ENCODE results near the gene LEFTY1. TPM values are rescaled to one million over a fixed set of nuclear protein-coding genes. Genes with fewer than 3 reads are reported as not detected.
A peak's percentile ranks its signal among the peaks of the same experiment; 100 is the strongest.
"Not testable (repeated sequence)": the region's sequence is repeated elsewhere in the genome, so short reads cannot be mapped to it uniquely, and the experiment has no call there.

The LEFTY1 gene
- total RNA-seq, 1 experiment from 2014 or later: not detected

DNA sequence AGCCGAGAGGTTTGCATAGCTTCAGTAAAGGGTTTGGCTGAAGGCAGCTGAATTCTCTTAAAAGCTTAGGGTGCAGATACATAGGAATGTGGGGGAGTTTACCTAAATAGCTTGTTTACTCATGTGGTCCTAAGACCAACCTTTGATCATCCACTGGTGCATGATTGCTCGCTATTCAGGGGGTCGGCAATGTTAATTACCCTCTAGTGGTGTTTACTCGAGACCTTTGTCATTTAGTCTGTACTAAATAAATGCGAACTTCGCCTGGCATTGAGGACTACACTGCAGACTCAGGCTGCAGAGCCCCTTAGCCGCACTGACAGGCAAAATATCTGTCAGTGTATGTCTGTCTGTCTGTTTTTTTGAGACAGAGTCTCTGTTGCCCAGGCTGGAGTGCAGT lies 38.6 kb downstream of the LEFTY1 start:
- DNase-seq: no peak
- Histone ChIP-seq H3K36me3 (peaks cover 23% of the 10 kb centered on the region), H3K4me3 (no peak overlapping the region), H3K27me3 (no peaks in the 10 kb centered on the region), H3K9me3 (no peaks in the 10 kb centered on the region)

DNA sequence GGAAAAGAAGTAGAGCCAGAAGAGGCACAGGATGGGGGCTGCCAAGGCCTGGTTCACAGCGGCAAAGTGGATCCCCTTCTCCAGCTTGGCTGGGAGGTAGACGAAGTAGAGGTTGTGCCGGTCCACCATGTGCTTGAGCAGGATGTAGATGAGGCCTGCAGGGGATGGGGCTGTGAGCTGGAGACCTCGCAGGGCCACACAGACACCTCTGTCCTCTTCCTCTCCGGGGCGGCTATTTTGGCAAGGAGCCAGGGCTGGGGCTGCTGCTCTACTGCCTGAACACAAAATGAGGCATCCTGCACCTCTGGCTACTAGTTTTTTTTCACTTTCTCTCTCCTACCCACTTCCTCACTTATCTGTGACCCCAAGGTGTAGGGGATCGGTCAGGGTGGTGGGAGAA lies 39.0 kb downstream of the LEFTY1 start:
- DNase-seq: no peak
- Histone ChIP-seq H3K4me3 (no peak overlapping the region), H3K9me3 (no peaks in the 10 kb centered on the region), H3K36me3 (peaks cover 25% of the 10 kb centered on the region), H3K27me3 (no peaks in the 10 kb centered on the region)

DNA sequence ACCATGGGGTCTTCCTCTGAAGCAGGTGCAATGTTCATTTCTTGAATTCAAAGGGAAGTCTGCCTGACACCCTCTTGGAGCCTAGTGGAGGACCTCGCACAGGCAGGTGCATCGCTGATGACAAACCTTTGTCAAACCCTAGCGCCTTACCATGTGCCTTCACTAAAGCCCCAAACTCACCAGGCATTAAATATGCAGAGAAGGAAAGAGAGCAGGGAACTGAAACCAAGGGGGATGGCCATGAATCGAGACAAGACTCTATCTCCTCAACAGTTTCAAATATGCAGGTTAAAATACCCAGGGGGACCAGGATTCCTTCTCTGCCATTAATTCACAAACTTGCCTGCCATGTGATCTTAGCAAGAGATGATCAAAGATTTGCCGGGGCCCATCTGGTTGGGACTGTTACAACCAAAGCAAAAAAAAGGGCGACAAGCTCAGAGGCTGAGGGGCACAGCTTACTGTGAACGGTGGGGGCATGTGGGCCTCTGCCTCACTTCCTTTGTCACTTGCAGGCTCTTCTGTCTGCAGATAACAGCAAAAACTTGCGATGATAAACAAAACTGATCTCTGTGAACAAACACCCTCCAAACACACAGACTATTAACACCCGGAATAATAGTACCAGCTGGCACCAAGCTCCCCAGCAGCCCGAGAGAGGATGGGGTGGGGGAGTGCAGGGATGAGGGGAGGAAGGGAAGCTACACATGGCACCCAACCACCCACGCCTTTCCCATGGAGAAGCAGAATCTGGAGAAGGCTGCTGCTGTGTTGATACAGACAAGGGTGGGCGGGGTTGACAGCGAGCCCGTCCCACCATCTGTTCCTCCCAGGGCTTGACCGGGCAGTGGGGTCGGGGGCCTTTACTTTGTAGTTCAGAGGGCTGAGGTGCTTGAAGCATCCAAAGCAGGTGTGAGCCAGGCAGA lies 40.7 kb downstream of the LEFTY1 start:
- H3K9me3 ChIP-seq: no peaks in the 10 kb centered on the region
- no peak for DNase-seq

DNA sequence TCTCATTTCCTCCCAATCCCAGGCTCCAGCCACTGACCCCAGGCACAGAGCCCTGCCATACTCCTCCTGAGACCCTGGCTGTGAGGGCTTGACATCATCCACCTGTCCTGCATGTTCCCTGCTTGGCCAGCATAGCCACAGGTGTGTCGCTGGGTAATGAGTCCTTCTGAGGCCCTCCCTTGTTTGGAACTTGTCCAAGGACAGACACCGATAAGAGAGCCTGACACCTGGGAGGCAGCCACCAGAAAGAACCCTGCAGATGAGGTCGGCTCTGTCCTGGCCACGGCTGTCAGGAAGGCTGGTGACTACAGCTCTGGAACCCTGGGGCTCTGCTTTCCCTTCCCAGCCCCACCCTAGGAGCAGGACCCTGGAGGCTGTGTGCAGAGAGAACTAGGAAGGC lies 41.3 kb downstream of the LEFTY1 start:
- Histone ChIP-seq H3K9me3 (no peaks in the 10 kb centered on the region), H3K36me3 (peaks cover 32% of the 10 kb centered on the region), H3K4me3 (no peak overlapping the region), H3K27me3 (no peaks in the 10 kb centered on the region)
- DNase-seq: no peak

More for the DNA sequence above, 40.7 kb downstream of the LEFTY1 start:
- no peaks in the 10 kb centered on the region for H3K27me3 ChIP-seq
- no peak overlapping the region for H3K4me3 ChIP-seq
- H3K36me3 ChIP-seq: peaks cover 32% of the 10 kb centered on the region

DNA sequence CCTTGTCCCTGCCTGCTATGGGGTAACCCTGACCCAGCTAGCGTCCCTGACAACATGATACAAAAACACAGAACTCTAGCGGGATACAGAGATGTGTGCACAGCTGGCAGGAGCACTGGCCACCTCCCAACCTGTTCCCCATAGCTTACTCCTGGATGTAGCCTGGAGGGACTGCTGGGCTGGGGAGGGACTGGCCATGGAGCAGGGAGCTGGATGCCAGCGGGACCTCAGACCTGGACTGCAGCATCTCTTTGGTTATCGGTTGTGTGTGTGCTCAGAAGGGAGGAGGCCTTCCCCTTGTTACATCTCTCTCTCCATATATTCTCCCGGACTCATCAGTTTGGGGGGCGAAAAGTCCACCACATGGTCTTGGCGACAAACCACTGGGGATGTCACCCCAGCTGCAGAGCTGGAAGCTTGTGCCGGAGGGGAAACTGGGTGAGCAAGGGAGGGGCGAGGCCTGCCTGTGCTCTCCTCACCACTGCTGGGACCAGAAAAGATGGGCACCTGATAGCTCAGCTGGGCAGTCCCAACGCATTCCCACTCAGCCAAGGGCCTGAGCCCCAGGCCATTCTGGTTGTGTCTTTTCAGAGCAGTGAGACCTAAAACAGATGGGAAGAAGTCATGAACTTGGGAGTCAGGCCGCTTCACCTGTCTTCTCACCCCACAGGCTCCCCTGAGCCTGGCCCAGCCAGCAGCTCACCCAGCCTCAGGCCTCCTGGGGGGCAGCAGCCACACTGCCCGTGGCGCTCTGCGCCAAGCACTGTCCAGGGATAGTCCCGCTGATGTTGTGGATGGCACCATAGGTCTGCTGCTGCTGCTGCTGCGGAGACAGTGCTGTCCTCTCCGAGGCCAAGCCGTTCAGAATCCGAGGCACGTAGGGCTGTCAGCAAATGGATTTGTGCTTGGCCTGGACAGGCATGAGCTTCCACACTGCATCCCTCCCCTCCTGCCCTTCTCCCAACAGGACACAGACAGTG lies 42.3 kb downstream of the LEFTY1 start:
- no peaks in the 10 kb centered on the region for H3K27me3 ChIP-seq
- DNase-seq: no peak
- H3K36me3 ChIP-seq: peaks cover 34% of the 10 kb centered on the region
- H3K9me3 ChIP-seq: no peaks in the 10 kb centered on the region
- H3K4me3 ChIP-seq: no peak overlapping the region

DNA sequence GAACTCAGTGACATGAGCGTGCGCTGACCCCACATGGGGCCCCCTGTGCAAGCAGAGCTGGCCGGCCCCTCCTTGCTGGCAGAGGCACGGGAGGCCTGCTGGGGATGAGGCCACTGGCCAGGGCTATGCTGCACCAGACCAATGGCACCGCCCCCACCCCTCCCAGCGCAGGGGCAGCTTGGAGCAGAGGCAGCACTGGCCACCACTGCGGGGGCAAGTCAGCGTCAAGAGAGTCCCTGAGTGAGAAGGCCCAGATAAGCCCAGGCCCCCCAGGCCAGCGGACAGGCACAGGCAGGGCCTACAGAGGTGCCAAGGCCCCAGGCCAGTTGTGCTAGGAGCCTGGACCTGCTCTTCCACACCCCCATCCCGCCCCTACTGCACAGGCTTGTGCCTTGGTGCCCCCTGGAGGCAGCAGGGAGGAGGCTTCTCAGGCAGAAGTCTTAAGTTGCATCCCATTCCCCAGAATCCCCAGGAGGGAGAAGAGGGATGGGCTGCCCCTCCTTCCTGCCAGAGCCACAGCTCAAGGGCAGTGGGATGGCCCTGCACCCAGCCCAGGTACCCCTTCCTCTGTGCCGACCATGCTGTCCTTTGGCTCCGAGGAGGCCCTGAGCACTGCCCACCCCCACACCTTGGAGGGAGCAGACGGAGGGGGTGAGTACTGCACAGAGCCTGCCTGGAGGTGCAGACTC lies 43.2 kb downstream of the LEFTY1 start:
- DNase-seq: peak; percentile 84
- Histone ChIP-seq H3K4me3 (no peak overlapping the region), H3K9me3 (no peaks in the 10 kb centered on the region), H3K36me3 (peaks cover 34% of the 10 kb centered on the region), H3K27me3 (no peaks in the 10 kb centered on the region)

DNA sequence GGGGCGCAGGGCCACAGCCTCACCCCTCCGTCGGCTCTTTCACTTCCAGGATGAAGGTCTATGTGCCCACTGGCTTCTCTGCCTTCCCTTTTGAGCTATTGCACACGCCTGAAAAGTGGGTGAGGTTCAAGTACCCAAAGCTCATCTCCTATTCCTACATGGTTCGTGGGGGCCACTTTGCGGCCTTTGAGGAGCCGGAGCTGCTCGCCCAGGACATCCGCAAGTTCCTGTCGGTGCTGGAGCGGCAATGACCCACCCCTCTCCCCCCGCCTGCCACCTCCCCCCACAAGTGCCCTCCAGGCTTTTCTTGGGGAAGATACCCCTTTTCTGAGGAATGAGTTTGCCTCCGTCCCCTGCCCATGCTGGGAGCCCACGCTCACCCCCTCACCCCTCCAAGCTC lies 43.8 kb downstream of the LEFTY1 start:
- DNase-seq: no peak
- peaks cover 38% of the 10 kb centered on the region for H3K36me3 ChIP-seq
- no peak overlapping the region for H3K4me3 ChIP-seq
- no peaks in the 10 kb centered on the region for H3K9me3 ChIP-seq
- no peaks in the 10 kb centered on the region for H3K27me3 ChIP-seq

DNA sequence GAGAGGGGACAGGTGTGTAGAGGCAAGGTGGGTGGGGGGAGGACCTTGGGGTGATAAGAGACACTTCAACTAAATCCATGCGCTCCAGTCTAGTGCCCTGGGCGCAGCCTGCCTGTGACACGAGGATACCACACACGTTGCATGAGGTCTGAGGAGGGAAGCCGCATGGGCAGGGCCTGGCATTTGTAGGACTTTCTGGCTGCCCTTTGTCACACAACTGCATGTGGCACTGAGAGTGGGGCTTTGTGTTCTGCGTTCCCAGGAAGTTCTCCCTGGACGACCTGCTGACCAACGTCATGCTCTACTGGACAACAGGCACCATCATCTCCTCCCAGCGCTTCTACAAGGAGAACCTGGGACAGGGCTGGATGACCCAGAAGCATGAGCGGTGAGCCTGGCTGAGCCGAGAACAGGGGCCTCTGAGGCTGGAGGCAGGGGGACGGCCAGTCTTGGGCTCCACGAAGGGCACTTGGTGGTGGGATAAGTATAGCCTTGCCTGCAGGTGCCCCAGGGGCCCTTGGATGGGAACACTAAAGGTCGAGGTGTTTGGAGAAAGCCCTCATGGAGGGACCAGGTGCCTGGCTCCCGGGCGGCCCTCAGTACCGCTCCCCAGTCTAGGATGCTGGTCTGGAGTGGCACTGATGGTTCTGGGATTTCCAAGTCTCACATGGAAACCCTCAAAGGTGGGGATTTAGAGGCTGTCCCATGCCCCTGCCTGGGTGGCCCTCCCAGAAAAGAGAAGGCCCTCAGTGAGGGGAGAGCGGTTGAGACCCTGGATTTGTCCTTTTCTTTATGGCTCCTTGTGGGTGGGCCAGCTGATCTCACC lies 44.5 kb downstream of the LEFTY1 start:
- peaks cover 44% of the 10 kb centered on the region for H3K36me3 ChIP-seq
- no peaks in the 10 kb centered on the region for H3K27me3 ChIP-seq
- no peaks in the 10 kb centered on the region for H3K9me3 ChIP-seq

DNA sequence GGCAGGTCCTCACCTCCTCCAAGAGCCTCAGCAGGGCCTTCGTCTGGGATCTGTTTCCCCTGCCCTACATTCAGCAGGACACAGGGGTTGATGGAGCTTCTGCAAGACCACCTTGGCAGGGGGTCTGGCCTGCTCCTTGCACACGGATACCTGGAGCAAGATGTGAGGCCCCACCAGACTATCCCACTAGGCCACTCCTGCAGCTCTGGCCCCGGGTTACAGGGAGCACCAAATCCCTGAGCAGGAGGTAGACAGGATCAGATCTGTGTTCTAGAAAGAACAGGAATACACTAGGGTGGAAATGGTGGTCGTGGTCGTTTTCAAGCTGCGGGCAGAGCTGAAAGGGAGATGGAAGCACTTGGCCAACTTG lies 45.5 kb downstream of the LEFTY1 start:
- H3K4me3 ChIP-seq: no peak overlapping the region
- no peak for DNase-seq
- H3K36me3 ChIP-seq: peaks cover 44% of the 10 kb centered on the region
- H3K27me3 ChIP-seq: no peaks in the 10 kb centered on the region
- H3K9me3 ChIP-seq: no peaks in the 10 kb centered on the region

More for the DNA sequence above, 44.5 kb downstream of the LEFTY1 start:
- no peak for DNase-seq
- H3K4me3 ChIP-seq: no peak overlapping the region

DNA sequence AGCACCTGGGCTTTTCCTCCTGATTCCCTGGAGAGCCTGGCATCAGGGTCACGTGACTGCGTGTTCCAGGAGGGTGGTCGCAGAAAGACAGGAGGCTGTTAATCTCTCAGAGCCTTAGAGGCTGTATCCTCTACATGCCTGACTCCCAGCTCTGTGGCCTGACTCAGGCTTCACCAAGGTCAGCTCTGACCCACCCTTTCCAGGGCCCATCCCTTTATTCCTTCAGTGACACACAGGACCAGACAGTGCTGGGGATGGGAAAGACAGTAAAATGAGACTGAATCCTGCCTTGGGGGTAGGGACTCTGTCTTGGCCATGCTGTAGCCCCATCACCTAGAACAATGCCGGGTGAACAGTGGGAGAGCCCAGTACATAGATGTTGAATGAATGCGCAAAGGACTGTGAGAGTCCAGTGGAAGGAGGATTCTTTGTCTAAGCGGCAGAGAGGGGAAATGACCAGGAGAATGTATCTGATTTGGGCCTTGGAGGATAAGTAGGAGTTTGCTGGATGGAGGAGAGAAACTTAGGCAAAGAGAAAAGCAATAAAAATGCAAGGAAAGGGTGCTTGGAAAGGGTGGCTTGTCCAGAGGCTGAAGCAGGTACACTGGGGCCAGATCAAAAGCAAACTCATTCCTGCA lies 46.0 kb downstream of the LEFTY1 start:
- peaks cover 41% of the 10 kb centered on the region for H3K36me3 ChIP-seq
- no peak for DNase-seq

DNA sequence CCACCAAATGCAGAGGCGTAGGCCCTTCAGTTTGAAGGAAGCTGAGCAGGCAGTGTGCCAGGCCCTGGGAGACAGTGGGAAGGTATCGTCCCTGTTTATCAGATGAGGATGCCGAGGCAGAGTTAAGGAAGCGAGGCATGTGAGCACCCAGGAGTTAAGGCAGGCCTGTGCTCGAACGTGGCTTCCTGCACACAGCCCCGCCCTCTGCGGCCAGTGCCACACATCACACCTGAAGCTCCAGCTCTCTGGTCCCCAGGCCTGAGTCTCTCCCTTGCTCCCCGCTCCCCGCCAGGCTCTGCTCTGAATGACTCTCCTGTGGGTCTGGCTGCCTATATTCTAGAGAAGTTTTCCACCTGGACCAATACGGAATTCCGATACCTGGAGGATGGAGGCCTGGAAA lies 46.9 kb downstream of the LEFTY1 start:
- no peak for DNase-seq
- Histone ChIP-seq H3K4me3 (no peak overlapping the region), H3K9me3 (no peaks in the 10 kb centered on the region), H3K36me3 (peaks cover 39% of the 10 kb centered on the region), H3K27me3 (no peaks in the 10 kb centered on the region)

More for the DNA sequence above, 46.0 kb downstream of the LEFTY1 start:
- no peak overlapping the region for H3K4me3 ChIP-seq
- H3K27me3 ChIP-seq: no peaks in the 10 kb centered on the region
- no peaks in the 10 kb centered on the region for H3K9me3 ChIP-seq

DNA sequence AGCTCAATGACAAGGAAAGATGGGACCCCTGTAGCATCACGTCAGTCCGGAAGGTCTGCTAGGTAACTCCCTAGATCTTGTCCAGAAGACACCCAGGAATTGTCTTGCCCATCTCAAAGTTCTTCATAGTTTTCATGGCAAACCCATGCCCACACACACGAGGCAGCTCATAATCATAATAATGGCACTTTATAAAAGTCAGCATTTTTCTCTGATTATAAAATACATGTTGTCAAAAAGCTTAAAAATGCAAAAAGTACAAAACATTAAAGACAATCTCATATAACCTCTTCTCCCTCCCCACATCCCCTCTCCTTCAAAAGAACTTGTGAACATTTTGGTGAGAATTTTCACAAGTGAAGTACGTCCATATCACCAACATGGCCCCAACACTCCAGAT lies 48.2 kb downstream of the LEFTY1 start:
- Histone ChIP-seq H3K36me3 (peaks cover 28% of the 10 kb centered on the region), H3K9me3 (no peaks in the 10 kb centered on the region), H3K4me3 (no peak overlapping the region), H3K27me3 (no peaks in the 10 kb centered on the region)
- DNase-seq: no peak

DNA sequence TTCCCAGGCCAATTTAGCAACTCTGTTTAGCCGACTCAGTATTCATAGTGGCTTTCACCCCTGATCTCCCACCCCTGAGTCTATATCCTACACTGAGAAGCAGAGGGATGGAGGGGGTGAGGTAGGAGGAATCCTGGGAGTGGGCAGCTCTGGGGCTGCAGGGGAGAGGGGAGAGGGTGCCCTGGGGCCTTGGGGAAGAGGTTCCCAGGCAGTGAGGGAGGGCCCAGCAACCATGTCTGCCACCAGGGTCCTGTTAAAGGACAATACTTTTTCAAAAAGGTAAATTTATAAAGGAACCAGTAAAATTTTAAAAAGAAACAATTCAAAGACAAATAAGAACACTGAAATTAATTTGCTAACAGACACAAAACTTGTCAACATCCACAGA lies 48.7 kb downstream of the LEFTY1 start:
- Histone ChIP-seq H3K36me3 (peaks cover 23% of the 10 kb centered on the region), H3K4me3 (no peak overlapping the region), H3K27me3 (no peaks in the 10 kb centered on the region), H3K9me3 (no peaks in the 10 kb centered on the region)
- no peak for DNase-seq

DNA sequence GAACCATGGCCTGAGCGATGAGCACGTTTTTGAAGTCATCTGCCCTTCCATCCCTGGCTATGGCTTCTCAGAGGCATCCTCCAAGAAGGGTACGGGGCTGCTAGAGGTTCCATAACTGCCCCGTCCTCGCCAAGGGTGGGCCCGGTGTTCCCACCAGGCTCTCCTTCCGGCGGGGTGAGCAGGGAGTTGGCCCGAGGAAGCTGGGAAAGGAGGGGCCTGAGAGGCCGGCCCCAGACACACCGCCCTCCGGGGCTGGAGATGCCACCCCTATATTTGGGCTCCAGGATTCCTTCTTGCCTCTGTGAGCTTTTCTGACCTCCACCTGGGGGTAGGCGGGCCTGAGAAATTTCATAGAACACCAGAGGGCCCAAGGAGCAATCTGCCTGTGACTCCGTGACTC lies 50.2 kb downstream of the LEFTY1 start:
- Histone ChIP-seq H3K36me3 (peaks cover 21% of the 10 kb centered on the region), H3K27me3 (no peaks in the 10 kb centered on the region), H3K4me3 (no peak overlapping the region), H3K9me3 (no peaks in the 10 kb centered on the region)
- no peak for DNase-seq

DNA sequence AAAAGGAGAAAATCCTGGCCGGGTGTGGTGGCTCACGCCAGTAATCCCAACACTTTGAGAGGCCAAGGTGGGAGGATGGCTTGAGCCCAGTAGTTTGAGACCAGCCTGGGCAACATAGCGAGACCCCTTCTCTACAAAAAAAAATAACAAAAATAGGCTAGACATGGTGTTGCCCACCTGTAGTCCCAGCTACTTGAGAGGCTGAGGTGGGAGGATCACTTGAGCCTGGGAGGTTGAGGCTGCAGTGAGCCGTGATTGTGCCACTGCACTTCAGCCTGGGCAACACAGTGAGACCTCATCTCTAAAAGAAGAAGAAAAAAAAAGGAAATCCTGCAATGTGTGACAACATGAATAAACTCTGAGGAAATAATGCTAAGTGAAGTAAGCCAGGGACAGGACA lies 52.6 kb downstream of the LEFTY1 start:
- H3K36me3 ChIP-seq: peaks cover 41% of the 10 kb centered on the region
- H3K27me3 ChIP-seq, DNase-seq, H3K4me3 ChIP-seq, H3K9me3 ChIP-seq: not testable (repeated sequence)
